Activated CD4-positive, alpha-beta T cell treated with anti-CD3 and anti-CD28 coated beads, Interleukin-2, amount 50 U/mL, for 16 hours (primary cell): Measurements from ENCODE around the gene TMEM91.
"Not testable (repeated sequence)": the region's sequence is repeated elsewhere in the genome, so short reads cannot be mapped to it uniquely, and the experiment has no call there.

Experiments
- DNase-seq: peaks from one replicate; pipeline ENCODE4 v3.0.0-alpha.2; 2020

The TMEM91 gene

DNA sequence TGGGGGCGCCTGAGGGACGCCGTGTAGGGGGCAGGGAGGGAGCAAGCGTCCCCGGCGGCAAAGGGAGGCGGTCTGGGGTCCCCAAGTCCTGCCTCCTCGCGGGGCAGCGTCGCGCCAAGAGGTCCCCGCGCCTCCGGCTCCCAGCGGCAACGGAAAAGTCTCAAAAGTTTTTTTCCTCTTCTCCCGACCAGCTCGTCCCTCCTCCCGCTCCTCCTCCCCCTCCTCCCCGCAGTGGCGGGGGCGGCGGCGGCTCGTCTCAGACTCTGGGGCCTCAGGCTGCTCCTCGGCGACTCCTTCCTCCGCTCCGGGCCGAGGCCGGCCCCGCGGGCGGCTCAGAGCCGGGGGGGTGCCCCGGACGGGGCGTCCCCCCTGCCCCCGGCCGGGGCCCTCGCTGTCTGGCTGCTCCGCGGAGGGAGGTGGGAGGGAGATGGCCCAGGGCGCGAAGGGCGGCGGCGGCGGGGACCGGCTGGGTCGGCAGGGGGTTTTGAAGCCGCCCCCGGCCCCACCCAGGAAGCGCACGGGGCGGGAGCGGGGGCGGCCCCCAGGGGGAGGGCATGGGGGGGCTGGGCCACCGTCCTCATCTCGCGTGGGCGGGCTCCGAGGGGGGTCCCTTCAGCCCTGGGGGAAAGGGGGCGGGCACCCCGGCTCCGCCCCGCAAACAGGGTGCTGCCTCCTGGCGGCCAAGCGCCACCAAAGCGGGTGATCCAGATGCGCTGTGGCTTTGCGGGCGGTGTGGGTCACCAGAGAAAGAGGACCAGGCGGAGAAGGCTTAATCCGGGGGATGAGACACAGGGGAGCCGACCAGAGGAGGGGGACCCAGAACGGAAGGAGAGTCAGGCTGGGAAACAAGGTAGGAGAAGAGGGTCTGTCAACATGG, 22.6 kb upstream of the TMEM91 start, which contains the start of gene TGFB1:
Gene TGFB1 (minus strand): TSS at position 457 of the 877 bp plus-strand sequence. CDS start 878 bp downstream, outside the sequence.
- DNase-seq: peak; percentile 94

DNA sequence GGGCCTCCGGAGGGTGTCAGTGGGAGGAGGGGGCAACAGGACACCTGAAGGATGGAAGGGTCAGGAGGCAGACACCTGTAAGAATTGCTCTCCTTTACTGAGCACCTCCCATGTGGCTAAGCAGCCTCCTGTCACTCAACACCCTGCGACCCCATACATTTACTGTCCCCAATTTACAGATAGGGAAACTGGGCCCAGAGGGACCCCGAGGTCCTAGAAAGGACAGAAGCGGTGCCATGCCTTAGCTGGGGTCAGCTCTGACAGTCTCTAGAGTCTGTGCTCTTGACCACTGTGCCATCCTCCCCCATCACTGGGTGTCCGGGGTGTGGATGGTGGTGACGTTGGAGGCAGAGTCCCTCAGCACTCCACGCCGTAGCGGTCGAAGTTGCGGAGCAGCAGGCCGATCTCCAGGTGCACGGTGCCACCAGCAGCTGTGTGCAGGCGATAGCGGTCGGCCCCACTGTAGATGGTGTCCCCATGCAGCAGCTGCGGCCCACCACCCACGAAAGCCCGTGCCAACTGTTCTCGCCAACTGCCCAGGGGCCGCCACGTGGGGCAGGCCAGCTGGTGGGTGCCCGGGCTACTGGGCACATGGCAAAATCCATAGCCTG, 21.9 kb upstream of the TMEM91 start:
- DNase-seq: no peak

DNA sequence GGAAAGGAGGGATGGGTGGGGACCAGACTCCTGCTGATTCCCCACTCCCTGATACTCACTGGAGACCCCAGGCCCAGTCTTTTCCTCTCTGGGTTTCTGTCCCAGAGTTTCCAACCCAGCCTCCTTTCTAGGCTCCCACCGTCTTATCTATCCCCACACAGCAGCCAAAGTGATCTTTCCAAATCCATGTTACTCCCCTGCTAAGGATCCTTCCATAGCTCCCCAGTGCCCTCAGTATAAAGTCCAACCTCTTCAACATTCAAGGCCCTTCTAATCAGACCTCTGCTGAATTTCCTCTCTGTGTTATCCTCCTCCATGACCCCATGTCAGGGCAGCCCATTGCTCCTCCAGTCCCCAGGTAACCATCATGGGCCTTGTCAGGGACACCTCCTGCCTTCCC, 21.3 kb upstream of the TMEM91 start:
- no peak for DNase-seq

DNA sequence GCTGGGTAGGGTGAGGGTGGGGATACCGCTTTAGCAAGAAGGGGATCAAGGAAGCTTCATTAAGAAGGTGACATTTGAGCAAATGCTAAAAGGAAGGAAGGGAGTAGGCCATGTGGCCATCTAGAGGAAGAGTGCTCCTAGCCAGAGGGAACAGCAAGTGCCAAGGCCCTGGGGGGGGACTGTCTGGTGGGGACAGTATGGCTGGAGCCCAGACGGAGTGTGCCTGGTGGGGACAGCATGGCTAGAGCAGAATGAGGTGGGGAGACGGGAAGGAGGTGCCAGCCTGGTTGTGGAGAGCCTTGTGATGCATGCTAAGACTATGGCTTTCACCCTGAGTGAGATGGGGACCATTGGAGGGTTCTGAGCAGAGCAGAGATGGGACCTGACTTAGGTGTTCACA, 20.5 kb upstream of the TMEM91 start:
- no peak for DNase-seq

DNA sequence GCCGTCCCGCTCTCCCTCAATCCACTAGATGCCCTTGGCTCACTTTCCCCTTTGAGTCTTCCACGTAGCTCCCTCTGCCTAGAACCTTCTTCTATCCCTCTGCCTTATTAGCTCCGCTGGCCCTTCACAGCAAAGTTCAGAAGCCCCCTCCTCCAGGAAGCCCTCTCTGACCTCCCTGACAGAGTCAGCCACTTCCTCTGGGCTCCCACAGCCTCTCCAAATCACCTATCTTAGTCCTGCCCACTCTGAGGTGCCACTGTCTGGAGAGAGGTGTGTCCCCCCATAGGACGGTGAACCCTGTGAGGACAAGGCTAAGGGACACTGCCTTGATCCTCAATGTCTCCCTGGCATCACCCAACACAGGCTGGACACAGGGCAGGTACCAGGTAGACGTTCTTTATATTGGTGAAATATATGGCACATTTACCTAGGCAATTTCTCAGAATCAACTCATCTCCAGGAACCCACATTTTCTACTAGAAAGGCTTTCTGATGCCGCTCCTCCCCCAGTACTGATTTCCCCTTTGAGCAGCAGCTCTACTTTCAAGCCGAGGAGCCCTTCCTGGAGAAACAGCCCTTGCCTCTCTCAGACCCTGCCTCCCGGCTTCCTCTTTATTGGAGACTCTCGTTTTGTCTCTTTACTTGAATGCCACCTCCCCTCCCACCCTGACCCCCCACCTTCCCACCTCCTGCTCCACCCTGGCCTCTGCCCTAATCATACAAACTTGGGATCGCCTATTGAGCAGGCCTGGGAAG, 19.2 kb upstream of the TMEM91 start:
- DNase-seq: peak; percentile 22

DNA sequence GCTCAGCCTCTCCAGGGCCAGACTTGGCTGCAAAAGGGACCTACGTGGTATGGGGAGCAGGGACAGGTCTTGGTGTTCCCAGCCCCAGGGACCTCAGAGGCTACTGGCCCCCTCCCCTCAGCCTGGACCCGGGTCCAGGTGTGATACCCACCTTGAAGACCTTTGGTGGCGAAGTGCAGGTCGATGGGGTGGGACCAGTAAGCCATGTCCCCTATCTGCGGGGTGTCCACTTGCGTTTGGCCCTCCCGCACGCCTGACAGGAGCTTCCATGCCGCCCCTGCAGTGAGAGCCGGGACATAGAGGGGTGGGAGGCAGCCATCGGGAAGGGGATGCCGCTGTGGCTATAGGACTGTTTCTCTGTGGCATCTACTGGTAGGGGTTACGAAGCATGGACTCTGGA, 18.6 kb upstream of the TMEM91 start:
- no peak for DNase-seq

DNA sequence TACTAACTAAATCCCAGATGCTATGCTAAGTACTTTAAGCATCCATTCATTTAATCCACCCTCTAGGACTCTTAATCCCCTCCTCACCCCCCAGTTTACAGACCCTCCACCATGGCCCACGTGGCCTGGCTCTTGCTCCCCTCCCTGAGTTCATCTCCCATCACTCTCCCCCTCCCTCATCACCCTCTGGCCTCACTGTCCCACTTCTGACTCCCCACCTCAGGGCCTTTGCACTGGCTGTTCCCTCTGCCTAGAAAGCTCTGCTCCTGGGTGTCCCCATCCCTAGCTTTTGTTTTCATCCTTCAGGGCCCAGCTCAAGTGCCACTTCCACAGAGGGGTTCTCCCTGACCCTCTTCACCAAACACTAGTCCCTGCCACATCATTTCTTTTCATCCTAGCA, 16.6 kb upstream of the TMEM91 start:
- DNase-seq: no peak

DNA sequence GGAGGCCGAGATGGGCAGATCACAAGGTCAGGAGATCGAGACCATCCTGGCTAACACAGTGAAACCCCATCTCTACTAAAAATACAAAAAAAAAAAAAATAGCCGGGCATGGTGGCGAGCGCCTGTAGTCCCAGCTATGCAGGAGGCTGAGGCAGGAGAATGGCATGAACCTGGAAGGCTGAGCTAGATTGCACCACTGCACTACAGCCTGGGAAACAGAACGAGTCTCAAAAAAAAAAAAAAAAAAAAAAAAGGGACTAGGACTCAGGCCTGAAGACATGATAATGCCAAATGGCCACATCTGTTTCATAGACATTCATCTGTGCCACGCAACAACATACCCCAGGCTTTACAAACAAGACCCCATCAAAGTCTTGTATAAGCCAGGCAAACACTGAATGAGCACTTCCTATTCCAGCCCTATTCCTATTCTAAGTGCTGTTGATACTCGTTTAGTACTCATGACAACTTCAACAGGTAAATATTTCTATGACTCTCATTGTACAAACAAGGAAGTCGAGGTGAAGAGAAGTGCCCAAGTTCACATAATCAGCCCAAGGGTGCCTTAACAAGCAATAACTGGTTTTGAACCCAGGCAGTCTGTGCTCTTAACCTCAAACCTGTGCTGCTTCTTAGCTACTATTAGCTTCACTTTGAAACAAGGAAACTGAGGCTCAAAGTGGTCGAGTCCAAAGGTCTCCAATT, 14.0 kb upstream of the TMEM91 start:
- DNase-seq: no peak

DNA sequence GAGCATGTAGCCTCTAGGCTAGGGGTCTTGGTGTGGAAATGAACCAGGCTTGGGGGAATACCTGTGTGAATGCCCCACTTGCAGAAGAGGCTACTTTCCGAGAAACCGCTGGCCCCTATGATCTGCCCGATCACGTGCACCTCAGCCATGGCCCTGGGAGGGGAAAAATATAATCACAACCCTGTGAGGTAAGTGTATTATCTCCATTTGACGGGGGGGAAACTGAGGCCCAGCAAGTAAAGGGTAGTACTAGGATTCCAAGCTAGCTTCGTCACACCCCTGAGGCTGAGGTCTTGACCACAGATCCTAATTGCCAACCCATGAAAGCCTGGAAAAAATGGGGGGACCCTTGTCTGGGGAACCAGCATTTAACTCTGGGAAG, 13.0 kb upstream of the TMEM91 start:
- DNase-seq: no peak

DNA sequence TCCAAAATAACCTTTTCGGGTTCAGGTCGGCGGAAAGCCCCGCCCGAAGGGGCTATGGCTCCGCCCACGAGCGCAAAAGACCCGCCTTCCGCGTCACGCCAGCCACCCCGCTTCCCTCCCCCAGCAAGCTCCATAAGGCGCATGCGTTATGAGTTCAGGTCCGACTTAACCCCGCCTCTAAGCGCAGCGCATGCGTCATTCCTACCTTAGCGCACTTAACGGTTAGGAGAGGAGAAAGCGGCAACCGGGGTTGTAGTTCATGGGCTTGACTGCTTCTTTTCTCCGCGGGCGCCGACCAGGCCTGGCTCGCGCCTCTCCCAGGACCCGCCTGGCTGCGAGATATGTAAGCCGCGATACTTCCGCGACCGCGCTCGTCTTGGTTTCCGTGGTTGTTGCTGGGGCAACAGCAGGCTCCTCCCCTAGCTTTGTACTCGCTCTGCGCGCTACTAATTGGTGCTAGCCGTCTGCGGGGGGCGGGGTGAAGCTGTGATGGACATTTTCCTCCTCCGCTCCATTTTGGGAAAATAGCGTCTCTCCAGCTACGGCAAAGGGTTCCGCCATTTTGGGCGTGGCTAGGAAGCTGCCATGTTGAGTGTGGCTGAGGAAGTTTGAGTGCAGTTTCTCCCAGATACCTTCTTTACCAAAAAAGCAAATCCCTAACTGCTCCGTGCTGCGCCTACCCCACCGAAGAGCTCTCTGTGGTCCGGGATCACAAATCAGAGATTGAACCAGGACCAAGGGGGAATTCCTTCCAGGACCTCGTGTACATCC, 12.4 kb upstream of the TMEM91 start, which contains the start of gene B9D2:
Gene B9D2 (minus strand): TSS at position 397 of the 771 bp plus-strand sequence. CDS start 630 bp downstream, outside the sequence.
- DNase-seq: peak; percentile 99

DNA sequence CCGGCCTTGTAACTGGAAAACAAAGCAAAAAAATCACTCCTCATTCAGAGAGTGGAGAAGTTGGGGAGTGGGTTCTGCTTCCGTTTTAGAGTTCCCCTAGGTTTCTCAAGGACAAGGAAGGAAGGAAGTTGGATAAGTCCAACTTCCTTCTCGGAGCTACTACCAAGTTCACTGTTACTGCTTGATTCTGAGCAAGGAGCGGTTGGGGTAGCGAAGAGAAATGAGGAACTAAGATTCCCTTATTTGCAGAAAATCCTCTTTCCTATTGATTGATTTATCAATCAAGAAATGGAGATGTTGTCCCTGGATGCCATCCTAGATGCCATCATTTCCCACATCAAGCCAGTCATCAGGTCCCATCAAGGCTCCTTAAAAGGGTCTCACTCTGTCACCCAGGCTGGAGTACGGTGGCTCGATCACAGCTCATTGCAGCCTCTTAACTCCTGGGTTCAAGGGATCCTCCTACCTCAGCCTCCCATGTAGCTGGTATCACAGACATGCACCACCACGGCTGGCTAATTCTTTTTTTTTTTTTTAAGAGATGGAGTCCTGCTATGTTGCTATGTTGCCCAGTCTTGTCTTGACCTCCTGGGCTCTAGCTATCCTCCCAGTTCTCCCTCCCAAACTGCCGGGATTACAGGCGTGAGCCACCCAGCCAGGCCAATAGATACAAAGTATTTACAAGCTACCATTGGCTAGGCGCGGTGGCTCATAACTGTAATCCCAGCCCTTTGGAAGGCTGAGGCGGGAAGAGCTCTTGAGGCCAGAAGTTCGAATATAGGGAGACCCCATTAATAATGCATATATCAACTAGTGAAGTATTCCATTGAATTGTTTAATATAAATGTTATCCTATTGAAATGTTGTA, 11.6 kb upstream of the TMEM91 start:
- DNase-seq: no peak

DNA sequence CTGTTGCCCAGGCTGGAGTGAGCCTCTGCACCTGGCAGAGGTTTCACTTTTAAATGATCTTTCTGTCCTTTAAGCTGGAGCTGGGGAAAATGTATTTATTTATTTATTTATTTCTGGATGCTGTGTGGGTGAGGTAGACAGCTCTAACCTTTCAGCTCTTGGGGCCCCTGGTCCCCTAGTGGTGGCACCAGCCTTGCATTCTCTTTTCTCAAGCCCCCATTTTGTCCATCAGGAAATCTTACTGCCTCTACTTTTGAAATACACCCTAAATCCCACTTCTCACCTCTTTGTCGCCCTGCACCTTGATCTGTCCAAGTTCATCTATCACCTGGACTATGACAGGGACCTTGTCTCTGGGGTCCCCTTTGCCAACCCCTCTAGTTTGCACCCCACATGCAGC, 10.2 kb upstream of the TMEM91 start:
- no peak for DNase-seq

DNA sequence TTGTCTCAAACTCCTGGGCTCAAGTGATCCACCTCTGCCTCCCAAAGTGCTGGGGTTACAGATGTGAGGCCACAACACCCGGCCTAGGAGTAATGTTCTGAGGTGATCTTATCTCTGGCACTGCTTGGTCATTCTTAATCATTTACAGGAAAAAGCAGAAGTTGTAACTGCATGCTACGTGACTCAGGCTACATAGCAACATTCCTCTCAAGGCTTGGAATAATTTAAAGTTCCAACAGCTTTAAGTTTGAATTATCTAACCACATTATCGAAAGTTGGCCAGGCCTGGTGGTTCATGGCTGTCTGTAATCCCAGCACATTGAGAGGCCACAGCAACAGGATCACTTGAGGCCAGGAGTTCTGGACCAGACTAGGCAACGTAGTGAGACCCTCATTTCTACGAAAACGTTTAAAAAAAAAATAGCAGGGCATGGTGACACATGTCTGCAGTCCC, 8.5 kb upstream of the TMEM91 start:
- DNase-seq: no peak

DNA sequence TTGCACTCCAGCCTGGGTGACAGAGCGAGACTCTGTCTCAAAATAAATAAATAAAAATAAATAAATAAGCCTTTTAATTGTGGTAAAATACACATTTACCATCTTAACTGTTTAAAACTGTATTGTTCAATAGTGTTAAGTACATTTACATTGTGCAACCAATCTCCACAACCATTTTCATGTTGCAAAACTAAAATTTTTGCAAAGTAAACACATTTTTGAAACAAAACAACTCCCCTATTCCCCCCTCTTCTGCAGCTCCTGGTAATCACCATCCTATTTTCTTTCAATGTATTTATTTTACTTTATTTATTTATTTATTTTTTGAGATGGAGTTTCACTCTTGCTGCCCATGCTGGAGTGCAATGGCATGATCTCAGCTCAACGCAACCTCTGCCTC, 6.6 kb upstream of the TMEM91 start:
- no peak for DNase-seq

DNA sequence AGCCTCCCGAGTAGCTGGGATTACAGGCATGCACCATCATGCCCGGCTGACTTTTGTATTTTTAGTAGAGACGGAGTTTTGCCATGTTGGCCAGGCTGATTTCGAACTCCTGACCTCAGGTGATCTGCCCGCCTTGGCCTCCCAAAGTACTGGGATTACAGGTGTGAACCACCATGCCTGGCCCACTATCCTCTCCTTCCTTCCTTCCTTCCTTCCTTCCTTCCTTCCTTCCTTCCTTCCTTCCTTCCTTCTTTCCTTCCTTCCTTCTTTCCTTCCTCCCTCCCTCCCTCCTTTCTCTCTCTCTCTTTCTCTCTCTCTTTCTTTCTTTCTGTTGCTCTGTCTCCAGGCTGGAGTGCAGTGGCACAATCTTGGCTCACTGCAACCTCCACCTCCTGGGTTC, 5.2 kb upstream of the TMEM91 start:
- not testable (repeated sequence) for DNase-seq

DNA sequence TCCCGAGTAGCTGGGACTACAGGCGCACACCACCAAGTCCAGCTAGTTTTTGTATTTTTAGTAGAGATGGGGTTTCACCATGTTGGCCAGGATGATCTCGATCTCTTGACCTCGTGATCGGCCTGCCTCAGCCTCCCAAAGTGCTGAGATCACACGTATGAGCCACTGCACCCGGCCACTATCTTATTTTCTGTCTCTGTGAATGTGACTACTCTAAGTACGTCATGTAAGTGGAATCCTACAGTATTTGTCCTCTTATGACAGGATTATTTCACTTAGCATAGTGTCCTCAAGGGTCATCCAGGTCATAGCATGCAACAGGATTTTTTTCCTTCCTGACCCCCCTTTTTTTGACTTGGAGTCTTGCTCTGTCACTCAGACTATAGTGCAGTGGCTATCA, 4.8 kb upstream of the TMEM91 start:
- DNase-seq: no peak

DNA sequence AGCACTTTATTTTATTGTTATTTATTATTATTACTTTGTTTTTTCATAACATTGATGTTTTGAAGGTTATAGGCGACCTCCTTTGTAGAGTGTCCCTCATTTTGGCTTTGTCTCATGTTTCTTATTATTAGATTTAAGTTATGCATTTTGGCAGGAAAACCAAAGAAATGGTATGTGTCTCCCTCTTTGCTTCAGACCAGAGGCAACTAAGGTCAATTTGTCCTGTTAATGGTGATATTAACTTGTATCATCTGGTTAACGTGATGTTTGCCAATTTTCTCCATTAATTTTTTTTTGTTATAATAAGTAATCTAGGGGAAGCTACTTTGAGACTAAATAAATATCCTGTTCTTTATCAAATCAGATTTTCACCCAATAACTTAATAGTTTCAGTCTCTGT, 3.8 kb upstream of the TMEM91 start:
- no peak for DNase-seq

DNA sequence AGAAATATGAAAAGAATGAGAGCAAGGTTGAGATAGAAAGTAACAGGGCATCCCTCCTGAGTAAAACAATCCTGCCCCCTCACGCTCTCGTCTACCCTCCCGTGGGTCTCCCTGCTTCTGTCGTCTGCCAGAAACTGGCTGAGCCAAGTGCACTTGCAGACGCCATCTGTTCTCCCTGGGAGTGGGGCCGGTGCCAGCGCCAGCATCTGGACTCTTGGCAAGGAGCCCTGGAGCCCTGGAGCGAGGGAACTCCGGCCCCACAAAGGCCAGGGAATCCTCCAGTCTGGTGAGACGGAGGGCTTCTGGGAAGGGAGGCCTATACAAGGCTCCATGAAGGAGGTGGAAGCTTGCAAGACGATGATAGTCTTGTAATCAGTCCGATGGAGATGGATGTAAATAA, 2.3 kb upstream of the TMEM91 start:
- no peak for DNase-seq

DNA sequence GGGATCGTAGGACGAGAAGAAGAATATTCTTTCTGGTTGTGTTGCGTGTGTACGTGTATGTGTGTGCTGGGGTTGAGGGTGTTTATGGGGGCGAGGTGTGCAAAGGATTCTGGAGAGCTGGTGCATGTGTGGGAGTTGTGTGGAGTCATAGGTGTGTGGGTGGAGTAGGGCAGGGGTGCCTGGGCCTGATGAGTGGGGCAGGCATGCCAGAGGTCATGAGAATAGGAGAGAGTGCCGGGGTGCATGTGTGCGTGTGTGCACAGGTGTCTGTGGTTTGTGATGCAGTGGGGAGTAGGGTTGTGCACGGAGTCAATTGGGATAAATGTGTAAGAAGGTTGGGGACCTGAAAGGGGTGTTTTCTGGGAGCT, 649 bp downstream of the TMEM91 start:
- no peak for DNase-seq

DNA sequence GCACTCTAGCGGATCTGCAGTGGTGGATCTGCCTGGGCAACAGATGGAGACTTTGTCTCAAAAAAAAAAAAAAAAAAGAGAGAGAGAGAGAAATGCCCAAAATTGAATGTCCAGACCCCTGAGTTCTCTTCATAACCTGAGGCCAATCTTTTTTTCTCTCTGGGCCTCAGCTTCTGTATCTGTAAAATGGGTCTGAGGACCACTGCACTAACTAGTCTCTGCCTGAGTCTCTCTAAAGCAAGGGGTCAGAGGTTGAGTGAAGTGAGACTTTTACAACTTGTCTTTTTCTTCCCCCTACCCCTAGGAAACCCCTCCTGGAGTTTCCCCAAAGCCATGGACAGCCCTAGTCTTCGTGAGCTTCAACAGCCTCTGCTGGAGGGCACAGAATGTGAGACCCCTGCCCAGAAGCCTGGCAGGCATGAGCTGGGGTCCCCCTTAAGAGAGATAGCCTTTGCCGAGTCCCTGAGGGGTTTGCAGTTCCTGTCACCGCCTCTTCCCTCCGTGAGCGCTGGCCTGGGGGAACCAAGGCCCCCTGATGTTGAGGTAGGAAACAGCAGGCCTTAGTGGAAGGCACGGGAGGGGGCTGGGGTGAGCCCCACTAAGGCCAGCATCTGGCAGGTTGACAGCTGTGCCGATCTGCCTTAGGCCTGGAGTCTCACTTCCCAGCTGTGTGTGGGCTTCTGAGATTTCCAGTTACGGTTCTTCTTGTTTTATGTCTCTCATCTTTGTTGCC, 1.8 kb downstream of the TMEM91 start:
- no peak for DNase-seq
